ENCODE data around the gene BRF1.

BRF1 gene

GRCh38 chr14:105211086-105211757, 89.6 kb downstream of the BRF1 start:
- no peak for DNase-seq (ENCODE audit: low read depth in 3 of 3)

GRCh38 chr14:105210266-105211025, 90.4 kb downstream of the BRF1 start:
- no peak for DNase-seq (ENCODE audit: low read depth in 3 of 3)

- no peak for DNase-seq (ENCODE audit: low read depth in 3 of 3)
Observed at GRCh38 chr14:105209646-105210045, 91.2 kb downstream of the BRF1 start.

GRCh38 chr14:105209091-105209490, 91.7 kb downstream of the BRF1 start:
- DNase-seq (ENCODE audit: low read depth in 3 of 3), result no peak

GRCh38 chr14:105208738-105209075, 92.1 kb downstream of the BRF1 start:
- no peak for DNase-seq (ENCODE audit: low read depth in 3 of 3)

- DNase-seq (ENCODE audit: low read depth in 3 of 3), result no peak
Observed at GRCh38 chr14:105207996-105208737, 92.6 kb downstream of the BRF1 start.

GRCh38 chr14:105207460-105207901, 93.3 kb downstream of the BRF1 start:
- DNase-seq (ENCODE audit: low read depth in 3 of 3), result no peak

- no peak for DNase-seq (ENCODE audit: low read depth in 3 of 3)
Observed at GRCh38 chr14:105206873-105207272, 93.9 kb downstream of the BRF1 start.

GRCh38 chr14:105205673-105206208, 95.1 kb downstream of the BRF1 start:
- DNase-seq (ENCODE audit: low read depth in 3 of 3), result no peak

GRCh38 chr14:105204931-105205672, 95.7 kb downstream of the BRF1 start:
- DNase-seq (ENCODE audit: low read depth in 3 of 3), result no peak

GRCh38 chr14:105204206-105204930, 96.4 kb downstream of the BRF1 start:
- no peak for DNase-seq (ENCODE audit: low read depth in 3 of 3)

- DNase-seq (ENCODE audit: low read depth in 3 of 3), result no peak
Observed at GRCh38 chr14:105203701-105204100, 97.1 kb downstream of the BRF1 start.

- peak in 2 of 3 experiments; percentile 27 to 45 for DNase-seq (ENCODE audit: low read depth in 3 of 3)
Observed at GRCh38 chr14:105203057-105203531, 97.7 kb downstream of the BRF1 start.

- no peak for DNase-seq (ENCODE audit: low read depth in 3 of 3)
Observed at GRCh38 chr14:105201925-105202513, 98.8 kb downstream of the BRF1 start.

- DNase-seq (ENCODE audit: low read depth in 3 of 3), result no peak
Observed at GRCh38 chr14:105201156-105201924, 99.5 kb downstream of the BRF1 start.

- DNase-seq (ENCODE audit: low read depth in 3 of 3), result no peak
Observed at GRCh38 chr14:105200641-105201040, 100.2 kb downstream of the BRF1 start.

- DNase-seq (ENCODE audit: low read depth in 3 of 3), result no peak
Observed at GRCh38 chr14:105200074-105200473, 100.7 kb downstream of the BRF1 start.

- no peak for DNase-seq (ENCODE audit: low read depth in 3 of 3)
Observed at GRCh38 chr14:105199093-105199492, 101.7 kb downstream of the BRF1 start.

- no peak for DNase-seq (ENCODE audit: low read depth in 3 of 3)
Observed at GRCh38 chr14:105198588-105198987, 102.2 kb downstream of the BRF1 start.

- DNase-seq (ENCODE audit: low read depth in 3 of 3), result no peak
Observed at GRCh38 chr14:105197211-105197641, 103.6 kb downstream of the BRF1 start.

All from stimulated activated CD4-positive, alpha-beta T cell treated with anti-CD3 and anti-CD28 coated beads, TNF-alpha, amount 100 ng/mL, for 4 hours (primary cell).